A673 (cell line): Measurements from ENCODE around the gene ASL.
A peak's percentile ranks its signal among the peaks of the same experiment; 100 is the strongest.

Experiments used
- EZH2 ChIP-seq: fragments of 200-600 bp; sonication (generic); IDR thresholded peaks from 2 replicates; pipeline ENCODE4 v1.6.1; 2017; ENCODE audit warnings: borderline replicate concordance, low read depth, mild to moderate bottlenecking, mixed read lengths, antibody characterized with exemption, low read length; ENCODE audit not compliant: poor library complexity, severe bottlenecking
- TF ChIP-seq, protein P1 (sequence below): fragments of 300-800, 200-600 bp; sonication (generic); conservative IDR thresholded peaks from 2 replicates; pipeline ENCODE4 v1.5.1; 2017; ENCODE audit warnings: low read depth, mild to moderate bottlenecking, antibody characterized with exemption, low read length, moderate library complexity, mixed read lengths

DNA sequence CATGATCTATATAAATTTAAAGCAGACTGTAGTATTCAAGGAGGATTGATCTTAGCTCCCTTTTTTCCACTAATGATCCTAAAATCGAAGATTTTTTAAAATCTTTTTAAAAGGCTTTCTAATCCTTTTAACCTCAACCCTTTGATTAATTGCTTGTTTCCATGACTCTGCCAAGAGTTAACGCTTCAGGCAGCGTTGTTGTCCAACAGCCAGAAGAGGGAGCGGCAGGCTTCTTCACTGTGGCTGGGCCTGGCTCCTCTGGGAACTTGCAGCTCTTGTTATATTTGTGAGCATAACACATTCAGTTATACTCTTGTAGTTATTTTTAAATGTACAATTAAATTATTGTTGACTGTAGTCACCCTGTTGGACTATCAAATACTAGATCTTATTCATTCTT, 65.3 kb downstream of the ASL start:
- TF ChIP-seq, protein P1, sequence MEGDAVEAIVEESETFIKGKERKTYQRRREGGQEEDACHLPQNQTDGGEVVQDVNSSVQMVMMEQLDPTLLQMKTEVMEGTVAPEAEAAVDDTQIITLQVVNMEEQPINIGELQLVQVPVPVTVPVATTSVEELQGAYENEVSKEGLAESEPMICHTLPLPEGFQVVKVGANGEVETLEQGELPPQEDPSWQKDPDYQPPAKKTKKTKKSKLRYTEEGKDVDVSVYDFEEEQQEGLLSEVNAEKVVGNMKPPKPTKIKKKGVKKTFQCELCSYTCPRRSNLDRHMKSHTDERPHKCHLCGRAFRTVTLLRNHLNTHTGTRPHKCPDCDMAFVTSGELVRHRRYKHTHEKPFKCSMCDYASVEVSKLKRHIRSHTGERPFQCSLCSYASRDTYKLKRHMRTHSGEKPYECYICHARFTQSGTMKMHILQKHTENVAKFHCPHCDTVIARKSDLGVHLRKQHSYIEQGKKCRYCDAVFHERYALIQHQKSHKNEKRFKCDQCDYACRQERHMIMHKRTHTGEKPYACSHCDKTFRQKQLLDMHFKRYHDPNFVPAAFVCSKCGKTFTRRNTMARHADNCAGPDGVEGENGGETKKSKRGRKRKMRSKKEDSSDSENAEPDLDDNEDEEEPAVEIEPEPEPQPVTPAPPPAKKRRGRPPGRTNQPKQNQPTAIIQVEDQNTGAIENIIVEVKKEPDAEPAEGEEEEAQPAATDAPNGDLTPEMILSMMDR, result peak; percentile 63
- no peak for TF ChIP-seq EZH2
